HG03095 (cell line): ENCODE measurements around the gene GALNT10.
"Not testable (repeated sequence)": the region's sequence is repeated elsewhere in the genome, so short reads cannot be mapped to it uniquely, and the experiment has no call there.

Experiments
- ATAC-seq: cut with Tn5 transposase; IDR thresholded peaks from one replicate; pipeline ENCODE4 v1.9.1; 2021; ENCODE audit warnings: moderate library complexity; ENCODE audit not compliant: unreplicated experiment

GALNT10 gene

GRCh38 chr5:154346427-154346826, 155.9 kb downstream of the GALNT10 start:
- ATAC-seq: no peak

GRCh38 chr5:154349626-154350264, 159.2 kb downstream of the GALNT10 start:
- ATAC-seq: no peak

- no peak for ATAC-seq
These were observed 160.6 kb downstream of the GALNT10 start for GRCh38 chr5:154351141-154351540.

- ATAC-seq: peak; percentile 58
These were observed 161.0 kb downstream of the GALNT10 start for GRCh38 chr5:154351566-154351965.

GRCh38 chr5:154352960-154353548, 162.5 kb downstream of the GALNT10 start:
- no peak for ATAC-seq

GRCh38 chr5:154355129-154355611, 164.6 kb downstream of the GALNT10 start:
- ATAC-seq: no peak

GRCh38 chr5:154356020-154356655, 165.6 kb downstream of the GALNT10 start:
- no peak for ATAC-seq

GRCh38 chr5:154356958-154357357, 166.4 kb downstream of the GALNT10 start:
- ATAC-seq: no peak

- no peak for ATAC-seq
These were observed 168.1 kb downstream of the GALNT10 start for GRCh38 chr5:154358516-154359220.

GRCh38 chr5:154359221-154359573, 168.7 kb downstream of the GALNT10 start:
- ATAC-seq: no peak

- ATAC-seq: not testable (repeated sequence)
These were observed 169.7 kb downstream of the GALNT10 start for GRCh38 chr5:154360241-154360640.

- ATAC-seq: no peak
These were observed 172.9 kb downstream of the GALNT10 start for GRCh38 chr5:154363411-154363810.

GRCh38 chr5:154364771-154365170, 174.2 kb downstream of the GALNT10 start:
- ATAC-seq: no peak

GRCh38 chr5:154365823-154366222, 175.3 kb downstream of the GALNT10 start:
- no peak for ATAC-seq

GRCh38 chr5:154366353-154366752, 175.8 kb downstream of the GALNT10 start:
- no peak for ATAC-seq

- peak; percentile 74 for ATAC-seq
These were observed 176.6 kb downstream of the GALNT10 start for GRCh38 chr5:154367101-154367500.

GRCh38 chr5:154368041-154368800, 177.7 kb downstream of the GALNT10 start:
- ATAC-seq: no peak

- no peak for ATAC-seq
These were observed 179.1 kb downstream of the GALNT10 start for GRCh38 chr5:154369682-154370081.

- no peak for ATAC-seq
These were observed 179.6 kb downstream of the GALNT10 start for GRCh38 chr5:154370119-154370518.

GRCh38 chr5:154370813-154371212, 180.3 kb downstream of the GALNT10 start:
- no peak for ATAC-seq

GRCh38 chr5:154371687-154372086, 181.2 kb downstream of the GALNT10 start:
- ATAC-seq: no peak
